Measurements from ENCODE around the gene ZNF500.
A peak's percentile ranks its signal among the peaks of the same experiment; 100 is the strongest.

DNA sequence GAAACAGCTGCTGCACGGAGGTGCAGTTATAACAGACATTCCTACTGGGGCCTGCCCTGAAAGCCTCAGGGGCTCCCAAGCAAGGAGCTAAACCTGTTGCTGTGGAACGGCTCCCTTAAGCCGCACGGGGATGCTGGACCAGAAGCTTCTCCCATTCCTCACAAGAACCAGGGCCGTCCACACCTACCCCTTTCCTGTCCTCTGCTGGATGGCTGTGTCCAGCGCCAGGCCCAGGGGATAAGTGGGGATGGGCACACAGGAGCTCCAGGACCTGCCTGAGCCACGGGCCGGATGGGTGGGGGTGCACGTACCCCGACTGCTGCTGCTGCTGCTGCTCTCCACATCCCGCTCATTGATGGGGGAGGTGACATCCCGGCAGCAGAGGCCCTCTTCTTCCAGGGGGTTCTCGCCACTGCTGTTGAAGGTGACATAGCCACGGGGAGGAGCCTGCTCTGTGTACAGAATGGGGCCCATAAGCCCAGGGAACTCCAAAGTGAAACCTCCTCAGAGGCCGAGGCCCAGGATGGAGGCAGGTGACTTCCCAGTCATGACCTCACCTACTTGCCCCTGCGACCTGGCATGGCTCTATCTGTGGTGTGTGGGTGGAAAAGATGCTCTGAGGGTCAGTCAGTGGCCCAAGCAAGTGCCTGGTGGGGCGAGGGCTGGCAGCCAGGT, 65.0 kb downstream of the ZNF500 start:
- TF ChIP-seq RFX5 (IDR thresholded peaks at IDR 0.05; ENCODE audit: low read depth, low read length): no peak
- TF ChIP-seq, protein P1, sequence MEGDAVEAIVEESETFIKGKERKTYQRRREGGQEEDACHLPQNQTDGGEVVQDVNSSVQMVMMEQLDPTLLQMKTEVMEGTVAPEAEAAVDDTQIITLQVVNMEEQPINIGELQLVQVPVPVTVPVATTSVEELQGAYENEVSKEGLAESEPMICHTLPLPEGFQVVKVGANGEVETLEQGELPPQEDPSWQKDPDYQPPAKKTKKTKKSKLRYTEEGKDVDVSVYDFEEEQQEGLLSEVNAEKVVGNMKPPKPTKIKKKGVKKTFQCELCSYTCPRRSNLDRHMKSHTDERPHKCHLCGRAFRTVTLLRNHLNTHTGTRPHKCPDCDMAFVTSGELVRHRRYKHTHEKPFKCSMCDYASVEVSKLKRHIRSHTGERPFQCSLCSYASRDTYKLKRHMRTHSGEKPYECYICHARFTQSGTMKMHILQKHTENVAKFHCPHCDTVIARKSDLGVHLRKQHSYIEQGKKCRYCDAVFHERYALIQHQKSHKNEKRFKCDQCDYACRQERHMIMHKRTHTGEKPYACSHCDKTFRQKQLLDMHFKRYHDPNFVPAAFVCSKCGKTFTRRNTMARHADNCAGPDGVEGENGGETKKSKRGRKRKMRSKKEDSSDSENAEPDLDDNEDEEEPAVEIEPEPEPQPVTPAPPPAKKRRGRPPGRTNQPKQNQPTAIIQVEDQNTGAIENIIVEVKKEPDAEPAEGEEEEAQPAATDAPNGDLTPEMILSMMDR (IDR thresholded peaks at IDR 0.05 in 2 of 3, conservative IDR thresholded peaks at IDR 0.05 in 1 of 3; ENCODE audit: control insufficient read depth in 2 of 3, extremely low read depth in 1 of 3, insufficient read depth in 1 of 3, low read depth in 3 of 3, low read length in 3 of 3): no peak
- TF ChIP-seq POLR2A (IDR thresholded peaks at IDR 0.05; ENCODE audit: low read depth, low read length): peak; percentile 45; the same call in 1 of the 2 replicates
- no peak for TF ChIP-seq DPF2 (IDR thresholded peaks at IDR 0.05)
- no peak for TF ChIP-seq ATF7 (IDR thresholded peaks at IDR 0.05; ENCODE audit: low read depth)
- TF ChIP-seq, protein P2, sequence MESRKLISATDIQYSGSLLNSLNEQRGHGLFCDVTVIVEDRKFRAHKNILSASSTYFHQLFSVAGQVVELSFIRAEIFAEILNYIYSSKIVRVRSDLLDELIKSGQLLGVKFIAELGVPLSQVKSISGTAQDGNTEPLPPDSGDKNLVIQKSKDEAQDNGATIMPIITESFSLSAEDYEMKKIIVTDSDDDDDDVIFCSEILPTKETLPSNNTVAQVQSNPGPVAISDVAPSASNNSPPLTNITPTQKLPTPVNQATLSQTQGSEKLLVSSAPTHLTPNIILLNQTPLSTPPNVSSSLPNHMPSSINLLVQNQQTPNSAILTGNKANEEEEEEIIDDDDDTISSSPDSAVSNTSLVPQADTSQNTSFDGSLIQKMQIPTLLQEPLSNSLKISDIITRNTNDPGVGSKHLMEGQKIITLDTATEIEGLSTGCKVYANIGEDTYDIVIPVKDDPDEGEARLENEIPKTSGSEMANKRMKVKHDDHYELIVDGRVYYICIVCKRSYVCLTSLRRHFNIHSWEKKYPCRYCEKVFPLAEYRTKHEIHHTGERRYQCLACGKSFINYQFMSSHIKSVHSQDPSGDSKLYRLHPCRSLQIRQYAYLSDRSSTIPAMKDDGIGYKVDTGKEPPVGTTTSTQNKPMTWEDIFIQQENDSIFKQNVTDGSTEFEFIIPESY (IDR thresholded peaks at IDR 0.05): no peak
- TF ChIP-seq FOXM1 (IDR thresholded peaks at IDR 0.05; ENCODE audit: low read depth, low read length): no peak
- TF ChIP-seq CHD2 (IDR thresholded peaks at IDR 0.05; ENCODE audit: borderline replicate concordance, low read depth, low read length): no peak
- TF ChIP-seq CEBPB (IDR thresholded peaks at IDR 0.05; ENCODE audit: borderline replicate concordance in 1 of 2, low read depth in 2 of 2, low read length in 2 of 2): no peak
- no peak for TF ChIP-seq PAX5 (IDR thresholded peaks at IDR 0.05; ENCODE audit: borderline replicate concordance, low read depth, low read length)
- TF ChIP-seq IKZF1 (conservative IDR thresholded peaks at IDR 0.05): no peak
